Liver (tissue), 9 donors: ENCODE measurements around the gene TNS4. TPM values are rescaled to one million over a fixed set of nuclear protein-coding genes. Genes with fewer than 3 reads are reported as not detected.

Experiments
- DNase-seq: peaks from one replicate; pipeline ENCODE4 v3.0.0-alpha.2; 2017; ENCODE audit warnings: low spot score
- H3K27ac ChIP-seq, 2 donors: one replicate each; pipeline ENCODE4 v1.7.0; 2013; ENCODE audit warnings: inconsistent platforms in 2 of 2, low read length in 2 of 2, control low read depth in 1 of 2, low read depth in 1 of 2, mild to moderate bottlenecking in 1 of 2
- H3K27me3 ChIP-seq, 4 donors: one replicate each; pipeline versions ENCODE4 v1.6.1 to v1.7.0; 2013; ENCODE audit warnings: low read length in 3 of 4, inconsistent platforms in 1 of 4, mild to moderate bottlenecking in 1 of 4, moderate library complexity in 1 of 4; ENCODE audit not compliant: control insufficient read depth in 4 of 4, insufficient read depth in 4 of 4
- H3K36me3 ChIP-seq, 4 donors: one replicate each; pipeline versions ENCODE4 v1.6.1 to v1.7.0; 2013; ENCODE audit warnings: low read length in 3 of 4, mild to moderate bottlenecking in 3 of 4, low read depth in 1 of 4, moderate library complexity in 1 of 4; ENCODE audit not compliant: control insufficient read depth in 4 of 4, insufficient read depth in 3 of 4
- H3K4me1 ChIP-seq, 4 donors: one replicate each; pipeline versions ENCODE4 v1.6.1 to v1.7.0; 2013; ENCODE audit warnings: low read length in 3 of 4, mild to moderate bottlenecking in 3 of 4, moderate library complexity in 1 of 4; ENCODE audit not compliant: control insufficient read depth in 4 of 4, insufficient read depth in 4 of 4
- H3K4me3 ChIP-seq, 3 donors: one replicate each; pipeline versions ENCODE4 v1.6.1 to v1.7.0; 2013; ENCODE audit warnings: low read length in 3 of 3, control low read depth in 1 of 3, low read depth in 1 of 3, mild to moderate bottlenecking in 1 of 3
- H3K9ac ChIP-seq, 2 donors: one replicate each; pipeline ENCODE4 v1.7.0; 2013; ENCODE audit warnings: low read length in 2 of 2, mild to moderate bottlenecking in 2 of 2, moderate library complexity in 2 of 2, control low read depth in 1 of 2, low read depth in 1 of 2
- H3K9me3 ChIP-seq, 4 donors: one replicate each; pipeline versions ENCODE4 v1.6.1 to v1.7.0; 2013; ENCODE audit warnings: low read length in 3 of 4; ENCODE audit not compliant: control insufficient read depth in 4 of 4
- ATF3 ChIP-seq: IDR thresholded peaks from 2 replicates; pipeline ENCODE4 v1.6.1; 2016; ENCODE audit warnings: antibody characterized with exemption
- EGR1 ChIP-seq, 2 donors: IDR thresholded peaks; 2 replicates each; pipeline ENCODE4 v1.6.1; 2016 to 2018; ENCODE audit warnings: antibody characterized with exemption in 2 of 2, low read depth in 2 of 2
- FOXA1 ChIP-seq: IDR thresholded peaks from 2 replicates; pipeline ENCODE4 v1.6.1; 2016; ENCODE audit warnings: antibody characterized with exemption
- FOXA2 ChIP-seq: IDR thresholded peaks from 2 replicates; pipeline ENCODE4 v1.6.1; 2016; ENCODE audit warnings: antibody characterized with exemption
- GABPA ChIP-seq, 2 donors: IDR thresholded peaks in 1 of 2; conservative IDR thresholded peaks in 1 of 2; 2 replicates each; pipeline ENCODE4 v1.6.1; 2016; ENCODE audit warnings: antibody characterized with exemption in 2 of 2, mild to moderate bottlenecking in 1 of 2, moderate library complexity in 1 of 2
- HNF4A ChIP-seq, 2 donors: conservative IDR thresholded peaks; 2 replicates each; pipeline ENCODE4 v1.6.1; 2016; ENCODE audit warnings: antibody characterized with exemption in 2 of 2, mild to moderate bottlenecking in 2 of 2
- HNF4G ChIP-seq: IDR thresholded peaks from 2 replicates; pipeline ENCODE4 v1.6.1; 2016; ENCODE audit warnings: antibody characterized with exemption
- JUND ChIP-seq, 2 donors: IDR thresholded peaks; 2 replicates each; pipeline ENCODE4 v1.6.1; 2016; ENCODE audit warnings: antibody characterized with exemption in 2 of 2
- MAX ChIP-seq: IDR thresholded peaks from 2 replicates; pipeline ENCODE4 v1.6.1; 2016; ENCODE audit warnings: antibody characterized with exemption
- RAD21 ChIP-seq, 2 donors: IDR thresholded peaks; 2 replicates each; pipeline ENCODE4 v1.6.1; 2016; ENCODE audit warnings: antibody characterized with exemption in 2 of 2, mild to moderate bottlenecking in 2 of 2
- RXRA ChIP-seq, 2 donors: IDR thresholded peaks; 2 replicates each; pipeline ENCODE4 v1.6.1; 2017 to 2018; ENCODE audit warnings: antibody characterized with exemption in 2 of 2, mild to moderate bottlenecking in 1 of 2
- SP1 ChIP-seq: IDR thresholded peaks from 2 replicates; pipeline ENCODE4 v1.6.1; 2018; ENCODE audit warnings: antibody characterized with exemption, mild to moderate bottlenecking
- TAF1 ChIP-seq: conservative IDR thresholded peaks from 2 replicates; pipeline ENCODE4 v1.6.1; 2016; ENCODE audit warnings: antibody characterized with exemption, mild to moderate bottlenecking
- whole genome bisulfite sequencing: extraction: QIAGEN DNeasy Blood & Tissue Kit; methylation state at CpG from one replicate; pipeline ENCODE4 v1.1.7; 2013; 5-methylcytosine and 5-hydroxymethylcytosine counted together
- polyA plus RNA-seq, 2 donors: library from polyadenylated mRNA; stranded (reverse) in 1 of 2; unstranded in 1 of 2; fragments of 200-250 nt in 1 of 2; fragments of >200 nt in 1 of 2; fragmentation: Nextera tagmentation in 1 of 2; extraction: Ambion mirVana in 1 of 2; gene quantifications; one replicate each; pipeline versions ENCODE4 v1.2.1 to v1.2.3, GENCODE V29; 2013 to 2015
- total RNA-seq, 2 donors: library from RNA; depleted of rRNA; stranded (reverse); fragments of >200 nt; gene quantifications; one replicate each; pipeline ENCODE4 v1.2.3, GENCODE V29; 2014
- TF ChIP-seq, protein P1 (sequence below): IDR thresholded peaks from 2 replicates; pipeline ENCODE4 v1.6.1; 2016; ENCODE audit warnings: antibody characterized with exemption, mild to moderate bottlenecking
- TF ChIP-seq, protein P2 (sequence below): IDR thresholded peaks from 2 replicates; pipeline ENCODE4 v1.6.1; 2016; ENCODE audit warnings: antibody characterized with exemption
- donor health status: healthy.
- donor health status: healthy.
- donor health status: healthy.
- donor health status: healthy.
- donor health status: healthy.

TNS4 gene
- total and polyA plus RNA-seq, 4 donors, result 0.08 TPM; not detected in 3

DNA sequence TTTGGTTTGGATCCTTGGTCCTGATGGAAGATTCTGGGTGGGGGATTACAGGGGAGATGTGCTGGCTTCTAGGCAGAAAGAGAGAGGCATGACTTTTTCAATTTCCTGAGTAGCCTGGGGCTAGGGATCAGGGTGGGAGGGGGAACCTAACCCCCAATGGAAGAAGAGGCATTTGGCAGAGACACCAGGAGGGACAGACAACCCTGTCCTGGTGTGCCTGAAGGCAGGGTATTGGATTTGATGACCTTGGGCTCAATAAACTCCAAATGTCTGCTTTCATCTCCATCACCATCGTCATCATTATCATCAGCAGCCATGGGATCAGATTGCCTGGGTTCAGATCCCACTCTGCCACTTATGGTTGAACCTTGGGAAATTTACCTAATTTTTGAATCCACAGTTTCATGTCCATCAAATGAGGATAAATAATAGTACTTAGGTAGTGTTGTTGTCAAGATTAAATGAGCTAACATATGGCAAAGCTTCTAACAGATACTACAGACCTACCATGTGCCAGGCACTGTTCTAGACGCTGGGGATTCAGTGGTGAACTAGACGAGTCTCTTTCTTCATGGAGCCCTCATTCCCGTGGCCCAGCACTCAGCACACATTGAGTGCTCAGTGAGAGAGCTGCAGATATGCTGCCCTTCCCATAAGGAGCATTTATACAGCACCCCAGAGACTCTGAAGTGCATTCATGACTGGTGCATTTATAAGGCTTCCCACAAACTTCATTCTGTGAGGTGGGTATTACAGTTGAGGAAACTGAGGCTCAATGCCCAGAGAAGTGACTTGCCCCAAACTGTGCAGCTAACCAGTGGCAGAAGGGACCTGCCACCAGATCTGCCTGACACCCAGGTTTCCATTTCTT is 31.4 kb downstream of the TNS4 start:
- WGBS, result 93% methylated on average over 4 of the region's 4 CpGs
- peaks cover 0 to 31% (median 22%) of the 10 kb centered on the region in 4 donors for H3K4me1 ChIP-seq
- no peak overlapping the region for H3K27ac ChIP-seq
- no peak for DNase-seq
- H3K9ac ChIP-seq, result no peak overlapping the region
- H3K4me3 ChIP-seq, result no peak overlapping the region
- no peaks in the 10 kb centered on the region for H3K27me3 ChIP-seq
- H3K9me3 ChIP-seq, result no peaks in the 10 kb centered on the region
- no peak for TF ChIP-seq ATF3
- no peak for TF ChIP-seq EGR1 (IDR thresholded peaks at IDR 0.05; ENCODE audit: low read depth in 2 of 2)
- TF ChIP-seq HNF4A (conservative IDR thresholded peaks at IDR 0.05), result no peak
- TF ChIP-seq RXRA (IDR thresholded peaks at IDR 0.05), result no peak
- TF ChIP-seq JUND (IDR thresholded peaks at IDR 0.05), result no peak
- no peak for TF ChIP-seq FOXA2
- TF ChIP-seq, protein P1, sequence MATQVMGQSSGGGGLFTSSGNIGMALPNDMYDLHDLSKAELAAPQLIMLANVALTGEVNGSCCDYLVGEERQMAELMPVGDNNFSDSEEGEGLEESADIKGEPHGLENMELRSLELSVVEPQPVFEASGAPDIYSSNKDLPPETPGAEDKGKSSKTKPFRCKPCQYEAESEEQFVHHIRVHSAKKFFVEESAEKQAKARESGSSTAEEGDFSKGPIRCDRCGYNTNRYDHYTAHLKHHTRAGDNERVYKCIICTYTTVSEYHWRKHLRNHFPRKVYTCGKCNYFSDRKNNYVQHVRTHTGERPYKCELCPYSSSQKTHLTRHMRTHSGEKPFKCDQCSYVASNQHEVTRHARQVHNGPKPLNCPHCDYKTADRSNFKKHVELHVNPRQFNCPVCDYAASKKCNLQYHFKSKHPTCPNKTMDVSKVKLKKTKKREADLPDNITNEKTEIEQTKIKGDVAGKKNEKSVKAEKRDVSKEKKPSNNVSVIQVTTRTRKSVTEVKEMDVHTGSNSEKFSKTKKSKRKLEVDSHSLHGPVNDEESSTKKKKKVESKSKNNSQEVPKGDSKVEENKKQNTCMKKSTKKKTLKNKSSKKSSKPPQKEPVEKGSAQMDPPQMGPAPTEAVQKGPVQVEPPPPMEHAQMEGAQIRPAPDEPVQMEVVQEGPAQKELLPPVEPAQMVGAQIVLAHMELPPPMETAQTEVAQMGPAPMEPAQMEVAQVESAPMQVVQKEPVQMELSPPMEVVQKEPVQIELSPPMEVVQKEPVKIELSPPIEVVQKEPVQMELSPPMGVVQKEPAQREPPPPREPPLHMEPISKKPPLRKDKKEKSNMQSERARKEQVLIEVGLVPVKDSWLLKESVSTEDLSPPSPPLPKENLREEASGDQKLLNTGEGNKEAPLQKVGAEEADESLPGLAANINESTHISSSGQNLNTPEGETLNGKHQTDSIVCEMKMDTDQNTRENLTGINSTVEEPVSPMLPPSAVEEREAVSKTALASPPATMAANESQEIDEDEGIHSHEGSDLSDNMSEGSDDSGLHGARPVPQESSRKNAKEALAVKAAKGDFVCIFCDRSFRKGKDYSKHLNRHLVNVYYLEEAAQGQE, result no peak
- no peak for TF ChIP-seq RAD21 (IDR thresholded peaks at IDR 0.05)
- TF ChIP-seq, protein P2, sequence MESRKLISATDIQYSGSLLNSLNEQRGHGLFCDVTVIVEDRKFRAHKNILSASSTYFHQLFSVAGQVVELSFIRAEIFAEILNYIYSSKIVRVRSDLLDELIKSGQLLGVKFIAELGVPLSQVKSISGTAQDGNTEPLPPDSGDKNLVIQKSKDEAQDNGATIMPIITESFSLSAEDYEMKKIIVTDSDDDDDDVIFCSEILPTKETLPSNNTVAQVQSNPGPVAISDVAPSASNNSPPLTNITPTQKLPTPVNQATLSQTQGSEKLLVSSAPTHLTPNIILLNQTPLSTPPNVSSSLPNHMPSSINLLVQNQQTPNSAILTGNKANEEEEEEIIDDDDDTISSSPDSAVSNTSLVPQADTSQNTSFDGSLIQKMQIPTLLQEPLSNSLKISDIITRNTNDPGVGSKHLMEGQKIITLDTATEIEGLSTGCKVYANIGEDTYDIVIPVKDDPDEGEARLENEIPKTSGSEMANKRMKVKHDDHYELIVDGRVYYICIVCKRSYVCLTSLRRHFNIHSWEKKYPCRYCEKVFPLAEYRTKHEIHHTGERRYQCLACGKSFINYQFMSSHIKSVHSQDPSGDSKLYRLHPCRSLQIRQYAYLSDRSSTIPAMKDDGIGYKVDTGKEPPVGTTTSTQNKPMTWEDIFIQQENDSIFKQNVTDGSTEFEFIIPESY, result no peak
- no peaks in the 10 kb centered on the region for H3K36me3 ChIP-seq

- Histone ChIP-seq H3K27ac (no peak overlapping the region), H3K27me3 (no peaks in the 10 kb centered on the region), H3K4me1 (peaks cover 0 to 16% (median 12%) of the 10 kb centered on the region in 4 donors), H3K9me3 (no peaks in the 10 kb centered on the region), H3K9ac (no peak overlapping the region), H3K4me3 (no peak overlapping the region), H3K36me3 (no peaks in the 10 kb centered on the region)
- 97% methylated on average over 7 of the region's 7 CpGs for WGBS
- no peak for DNase-seq
- no peak for TF ChIP-seq FOXA1
- no peak for TF ChIP-seq EGR1 (IDR thresholded peaks at IDR 0.05; ENCODE audit: low read depth in 2 of 2)
- no peak for TF ChIP-seq GABPA (IDR thresholded peaks at IDR 0.05 in 1 of 2, conservative IDR thresholded peaks at IDR 0.05 in 1 of 2)
- no peak for TF ChIP-seq JUND (IDR thresholded peaks at IDR 0.05)
- no peak for TF ChIP-seq MAX
- no peak for TF ChIP-seq RXRA (IDR thresholded peaks at IDR 0.05)
- TF ChIP-seq, protein P1, result no peak
- TF ChIP-seq SP1, result no peak
- TF ChIP-seq HNF4G, result no peak
- TF ChIP-seq, protein P2, result no peak
- TF ChIP-seq TAF1, result no peak
- no peak for TF ChIP-seq ATF3
Observed at GRCh38 chr17:40468560-40468959, 32.9 kb downstream of the TNS4 start.
